ENCODE data around the gene ASNSD1. TPM values are rescaled to one million over a fixed set of nuclear protein-coding genes. Genes with fewer than 3 reads are reported as not detected.

ASNSD1 gene
- total RNA-seq, 3 donors from 2014 or later (not counting 1 experiment from before 2014, with no cell fraction given) = 17.5 to 30.4 (median 30.3) TPM

DNA sequence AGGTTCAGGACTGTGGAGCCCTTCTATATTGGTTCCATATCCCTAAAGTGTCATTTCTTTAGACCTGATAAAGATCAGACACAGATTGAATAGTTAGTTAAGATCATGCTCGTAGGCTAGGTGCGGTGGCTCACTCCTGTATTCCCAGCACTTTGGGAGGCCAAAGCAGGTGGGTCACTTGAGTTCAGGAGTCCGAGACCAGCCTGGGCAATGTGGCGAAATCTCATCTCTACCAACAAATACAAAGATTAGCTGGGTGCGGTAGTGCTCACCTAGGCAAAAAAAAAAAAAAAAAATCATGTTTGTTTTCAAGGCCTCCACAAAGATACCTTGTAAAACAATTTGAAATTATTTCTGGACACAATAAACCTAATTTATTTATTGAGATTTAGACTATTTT is 8.7 kb downstream of the ASNSD1 start:
- no peak for ATAC-seq
- Mint-ChIP-seq H3K27me3 (ENCODE audit: low read depth in 2 of 2) (no peaks in the 10 kb centered on the region), H3K4me1 (peaks cover 14 to 22% of the 10 kb centered on the region in 2 donors), H3K4me3 (no peak overlapping the region), H3K9me3 (no peaks in the 10 kb centered on the region), H3K27ac (no peak overlapping the region), H3K36me3 (peaks cover 22% of the 10 kb centered on the region)
- intact Hi-C loops (cut with micrococcal nuclease) = loop anchor here (10.0 kb wide), 1 partner anchor 855 kb away; no protein-coding TSS in a partner anchor
- no peak for DNase-seq
- Histone ChIP-seq H3K27me3 (ENCODE audit: control insufficient read depth, insufficient read depth, low read length) (no peaks in the 10 kb centered on the region), H3K4me3 (ENCODE audit: low read length) (no peak overlapping the region), H3K27ac (ENCODE audit: low read length) (no peak overlapping the region), H3K4me1 (ENCODE audit: control insufficient read depth, insufficient read depth, low read length) (peaks cover 12% of the 10 kb centered on the region), H3K36me3 (ENCODE audit: control insufficient read depth, insufficient read depth, low read length) (peaks cover 54% of the 10 kb centered on the region), H3K9me3 (ENCODE audit: control insufficient read depth, insufficient read depth, low read length) (no peaks in the 10 kb centered on the region)
- TF ChIP-seq, protein P1, sequence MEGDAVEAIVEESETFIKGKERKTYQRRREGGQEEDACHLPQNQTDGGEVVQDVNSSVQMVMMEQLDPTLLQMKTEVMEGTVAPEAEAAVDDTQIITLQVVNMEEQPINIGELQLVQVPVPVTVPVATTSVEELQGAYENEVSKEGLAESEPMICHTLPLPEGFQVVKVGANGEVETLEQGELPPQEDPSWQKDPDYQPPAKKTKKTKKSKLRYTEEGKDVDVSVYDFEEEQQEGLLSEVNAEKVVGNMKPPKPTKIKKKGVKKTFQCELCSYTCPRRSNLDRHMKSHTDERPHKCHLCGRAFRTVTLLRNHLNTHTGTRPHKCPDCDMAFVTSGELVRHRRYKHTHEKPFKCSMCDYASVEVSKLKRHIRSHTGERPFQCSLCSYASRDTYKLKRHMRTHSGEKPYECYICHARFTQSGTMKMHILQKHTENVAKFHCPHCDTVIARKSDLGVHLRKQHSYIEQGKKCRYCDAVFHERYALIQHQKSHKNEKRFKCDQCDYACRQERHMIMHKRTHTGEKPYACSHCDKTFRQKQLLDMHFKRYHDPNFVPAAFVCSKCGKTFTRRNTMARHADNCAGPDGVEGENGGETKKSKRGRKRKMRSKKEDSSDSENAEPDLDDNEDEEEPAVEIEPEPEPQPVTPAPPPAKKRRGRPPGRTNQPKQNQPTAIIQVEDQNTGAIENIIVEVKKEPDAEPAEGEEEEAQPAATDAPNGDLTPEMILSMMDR (IDR thresholded peaks at IDR 0.05) = no peak
- 96% methylated on average over 5 of the region's 5 CpGs for WGBS (ENCODE audit: insufficient coverage)

DNA sequence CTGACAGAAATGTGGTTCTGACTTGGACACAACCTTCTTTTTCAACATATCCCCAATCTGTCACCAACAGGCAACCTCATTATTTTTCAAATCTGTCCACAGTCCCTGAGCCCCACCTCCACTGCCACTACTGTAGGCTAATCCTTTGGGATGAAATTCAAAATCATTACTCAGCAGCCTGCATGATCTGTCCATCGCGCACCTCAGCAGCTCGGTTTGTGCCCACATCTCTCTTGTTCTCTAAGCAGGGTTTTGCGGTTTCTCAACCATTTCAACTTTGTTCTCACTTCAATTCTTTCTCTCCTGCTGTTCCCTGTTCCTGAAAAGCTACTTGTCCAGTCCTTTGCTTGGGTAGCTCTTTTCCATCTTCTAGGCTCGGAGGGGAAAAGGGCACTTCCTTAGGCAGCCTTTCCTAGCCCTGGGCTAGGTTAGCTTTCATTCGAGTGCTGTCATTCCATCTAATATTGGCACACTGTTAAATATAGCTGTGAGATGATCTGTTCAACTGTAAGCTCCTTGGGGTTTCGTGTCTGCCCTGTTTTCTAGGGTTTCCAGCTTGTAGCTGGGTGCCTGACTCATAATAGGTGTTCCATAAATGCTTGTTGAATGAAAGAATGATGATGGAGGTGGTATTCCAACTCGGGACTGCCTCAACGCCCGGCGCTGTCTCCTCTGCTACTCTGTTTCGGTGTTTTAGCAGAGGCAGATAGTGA is 12.6 kb downstream of the ASNSD1 start:
- peaks cover 18% of the 10 kb centered on the region for H3K36me3 Mint-ChIP-seq
- H3K9me3 ChIP-seq (ENCODE audit: control insufficient read depth, insufficient read depth, low read length) = no peaks in the 10 kb centered on the region
- peak overlapping the region; percentile 49 for H3K4me3 ChIP-seq (ENCODE audit: low read length)
- no peak for ATAC-seq
- peaks cover 2 to 3% of the 10 kb centered on the region in 2 donors for H3K9me3 Mint-ChIP-seq
- DNase-seq = no peak
- peak overlapping the region; percentile 79 for H3K27ac ChIP-seq (ENCODE audit: low read length)
- 42% methylated on average over 12 of the region's 12 CpGs for WGBS (ENCODE audit: insufficient coverage)
- no peaks in the 10 kb centered on the region for H3K27me3 ChIP-seq (ENCODE audit: control insufficient read depth, insufficient read depth, low read length)
- H3K4me3 Mint-ChIP-seq = peak overlapping the region; percentile 89
- H3K27ac Mint-ChIP-seq = peak overlapping the region; percentile 92 to 93
- intact Hi-C loops (cut with micrococcal nuclease) = loop anchor here (1.0 kb wide), 2 partner anchors 13 to 24 kb away; partner anchors contain the start of gene ASNSD1
- peaks cover 24% of the 10 kb centered on the region for H3K36me3 ChIP-seq (ENCODE audit: control insufficient read depth, insufficient read depth, low read length)
- peaks cover 20% of the 10 kb centered on the region for H3K4me1 ChIP-seq (ENCODE audit: control insufficient read depth, insufficient read depth, low read length)
- H3K4me1 Mint-ChIP-seq = peaks cover 33 to 41% of the 10 kb centered on the region in 2 donors
- TF ChIP-seq, protein P1 (IDR thresholded peaks at IDR 0.05) = no peak
- no peaks in the 10 kb centered on the region for H3K27me3 Mint-ChIP-seq (ENCODE audit: low read depth in 2 of 2)

DNA sequence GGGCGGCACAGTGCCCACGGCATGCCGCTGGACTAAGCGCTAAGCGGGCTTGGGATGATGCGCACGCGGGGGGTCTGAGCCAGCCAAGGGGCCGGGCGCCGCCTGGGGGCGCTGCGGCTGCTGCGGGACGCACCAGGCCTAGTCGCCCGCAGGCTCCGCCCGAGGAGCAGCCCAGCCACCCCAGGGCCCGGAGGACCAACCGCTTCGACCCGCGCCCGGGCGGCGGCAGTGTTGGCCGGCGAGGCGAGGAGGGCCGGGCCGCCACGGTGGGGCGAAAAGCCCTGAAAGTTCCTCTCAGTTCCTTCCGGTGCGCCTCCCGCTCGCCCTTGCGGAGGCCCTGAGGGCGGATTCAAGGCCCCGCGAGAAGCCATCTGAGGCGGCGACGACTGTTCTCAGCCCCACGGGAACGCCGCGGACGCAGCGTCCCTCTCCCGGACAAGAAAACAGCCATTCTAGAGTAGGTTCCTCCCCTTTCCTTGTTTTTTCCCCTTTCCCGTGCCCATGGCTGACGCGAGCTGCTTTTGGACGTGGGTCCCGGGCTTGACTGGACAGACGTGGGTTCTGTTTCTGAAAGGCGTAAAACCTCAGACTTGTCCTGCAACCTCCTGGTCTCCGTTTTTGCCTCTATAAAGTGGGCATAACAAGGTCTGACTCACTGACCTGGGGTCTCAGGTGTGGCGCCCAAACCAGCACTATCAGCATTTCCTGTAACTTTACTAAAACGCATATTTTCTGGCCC is 13.3 kb downstream of the ASNSD1 start, which contains the start of gene ANKAR:
ANKAR (plus strand) TSS at position 297 of the 739 bp plus-strand sequence. CDS start 1,821 bp downstream, outside the sequence.
- peaks cover 2 to 3% of the 10 kb centered on the region in 2 donors for H3K9me3 Mint-ChIP-seq
- peaks cover 20% of the 10 kb centered on the region for H3K4me1 ChIP-seq (ENCODE audit: control insufficient read depth, insufficient read depth, low read length)
- H3K4me1 Mint-ChIP-seq = peaks cover 40 to 42% of the 10 kb centered on the region in 2 donors
- peak within 1 kb of the TSS; percentile 92 to 93 for H3K27ac Mint-ChIP-seq
- TF ChIP-seq, protein P1 (IDR thresholded peaks at IDR 0.05) = peak; percentile 73
- ATAC-seq (peak; percentile 93 to 98 (median 94)), DNase-seq (peak; percentile 80 to 90)
- peaks cover 17% of the 10 kb centered on the region for H3K36me3 ChIP-seq (ENCODE audit: control insufficient read depth, insufficient read depth, low read length)
- no peaks in the 10 kb centered on the region for H3K27me3 Mint-ChIP-seq (ENCODE audit: low read depth in 2 of 2)
- H3K27me3 ChIP-seq (ENCODE audit: control insufficient read depth, insufficient read depth, low read length) = no peaks in the 10 kb centered on the region
- peaks cover 15% of the 10 kb centered on the region for H3K36me3 Mint-ChIP-seq
- peak within 1 kb of the TSS; percentile 99 for H3K27ac ChIP-seq (ENCODE audit: low read length)
- H3K4me3 ChIP-seq (ENCODE audit: low read length) = peak within 1 kb of the TSS; percentile 87
- no peaks in the 10 kb centered on the region for H3K9me3 ChIP-seq (ENCODE audit: control insufficient read depth, insufficient read depth, low read length)
- under 1% methylated on average over 62 of the region's 62 CpGs for WGBS (ENCODE audit: insufficient coverage)
- H3K4me3 Mint-ChIP-seq = peak within 1 kb of the TSS; percentile 89
- intact Hi-C loops (cut with micrococcal nuclease) = loop anchor here (1.0 to 5.0 kb wide), 4 partner anchors 13 to 108 kb away; partner anchors contain the start of genes ASNSD1, ORMDL1, OSGEPL1 and PMS1

Measured in natural killer cell (primary cell).